ENCODE data around the gene KCNT1.
"Not testable (repeated sequence)": the region's sequence is repeated elsewhere in the genome, so short reads cannot be mapped to it uniquely, and the experiment has no call there.

KCNT1 gene

GRCh38 chr9:135701959-135702721 lies at the start of gene KCNT1:
Gene KCNT1 (plus strand): TSS chr9:135702185. CDS start chr9:135702259, 74 bp downstream.
- in situ Hi-C loops (cut with MboI; ENCODE audit: low sequenced_read_pairs): no loop called here

DNA sequence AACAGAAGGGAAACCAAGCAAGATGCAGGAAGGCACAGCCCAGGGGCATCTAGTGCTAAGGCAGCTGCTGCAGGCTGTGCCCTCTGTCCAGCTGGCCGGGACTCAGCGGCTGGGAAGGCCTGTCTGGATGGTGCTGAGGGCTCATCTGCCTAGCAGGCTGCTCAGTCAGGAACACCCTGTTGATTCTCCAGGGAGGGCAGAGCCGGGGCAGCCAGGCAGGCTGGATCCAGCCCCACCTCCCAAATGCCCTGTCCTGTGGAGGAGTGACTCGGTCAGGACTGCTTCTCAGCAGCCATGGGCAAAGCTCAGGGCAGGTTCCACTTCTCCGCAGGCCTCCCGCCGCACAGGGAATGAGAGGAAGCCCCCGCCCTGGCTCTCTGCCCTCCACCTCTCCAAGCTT lies 46.7 kb upstream of the KCNT1 start:
- in situ Hi-C loops (cut with MboI; ENCODE audit: low sequenced_read_pairs): no loop called here

- in situ Hi-C loops (cut with MboI; ENCODE audit: low sequenced_read_pairs): no loop called here
Measured at GRCh38 chr9:135657416-135657815, 44.6 kb upstream of the KCNT1 start.

DNA sequence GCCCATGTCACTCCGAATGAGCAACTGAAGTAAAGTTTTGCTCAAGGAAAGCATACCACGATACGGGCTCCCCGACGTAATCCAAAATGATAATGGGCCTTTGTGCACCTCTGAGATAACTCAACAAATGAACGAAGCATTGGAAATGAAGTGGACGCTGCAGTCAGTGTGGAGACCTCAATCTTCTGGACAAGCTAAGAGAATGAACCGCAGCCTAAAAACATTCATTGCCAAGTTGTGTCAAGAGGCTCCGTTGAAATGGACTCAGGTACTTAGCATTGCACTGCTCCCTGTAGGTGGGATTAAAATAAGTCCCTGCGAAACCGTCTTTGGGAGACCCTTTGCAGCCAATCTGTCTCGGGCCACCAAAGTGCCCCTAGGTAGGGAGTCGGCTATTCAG lies 42.7 kb upstream of the KCNT1 start:
- in situ Hi-C loops (cut with MboI; ENCODE audit: low sequenced_read_pairs): no loop called here

DNA sequence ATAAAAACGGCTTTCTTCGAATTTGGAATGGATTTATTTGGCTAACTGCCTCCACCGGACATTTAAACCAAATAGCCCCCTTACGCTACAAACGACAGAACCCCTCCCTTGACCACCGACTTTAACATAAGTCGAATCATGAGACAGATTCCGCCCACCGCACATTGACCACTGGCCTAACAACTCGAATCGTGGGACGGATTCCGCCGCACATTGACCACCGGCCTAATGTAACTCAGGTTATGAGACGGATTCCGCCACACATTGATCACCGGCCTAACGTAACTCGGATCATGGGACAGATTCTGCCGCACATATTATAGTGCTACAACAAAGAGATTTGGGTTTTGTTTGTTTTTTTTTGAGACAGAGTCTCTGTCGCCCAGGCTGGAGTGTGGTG lies 41.6 kb upstream of the KCNT1 start:
- in situ Hi-C loops (cut with MboI; ENCODE audit: low sequenced_read_pairs): no loop called here

DNA sequence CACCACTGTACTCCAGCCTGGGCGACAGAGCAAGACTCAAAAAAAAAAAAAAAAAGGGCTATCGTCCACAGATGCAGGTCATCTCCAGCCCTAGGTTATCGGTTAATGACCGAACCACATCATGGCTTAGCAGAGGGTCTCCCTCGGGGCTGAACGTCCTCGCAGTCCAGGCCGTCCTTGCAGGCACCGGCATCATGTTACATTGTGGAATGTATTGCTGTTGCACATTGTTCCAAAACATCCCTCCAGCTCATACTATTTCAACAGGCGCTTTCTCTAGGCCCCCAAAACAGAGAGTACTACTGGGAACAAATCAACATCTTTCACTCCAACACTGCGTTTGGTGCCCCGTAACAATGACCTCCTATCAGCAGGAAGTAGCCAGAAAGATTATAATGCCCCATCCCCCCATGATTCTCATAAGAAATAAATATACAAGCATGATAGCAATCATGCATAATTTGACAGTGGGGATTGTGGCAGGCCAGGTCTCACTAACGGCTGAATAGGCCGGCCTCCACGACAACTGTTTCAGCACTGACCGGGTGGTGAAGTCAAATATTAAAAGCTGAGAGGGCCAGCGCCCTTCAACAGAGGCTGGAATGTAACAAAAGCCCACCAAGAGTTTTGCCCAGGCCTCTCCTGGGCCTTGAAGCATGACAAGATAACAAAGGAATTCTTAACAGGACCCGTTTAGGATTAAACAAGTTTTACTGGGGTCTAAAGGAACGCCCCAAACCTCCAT lies 40.0 kb upstream of the KCNT1 start:
- in situ Hi-C loops (cut with MboI; ENCODE audit: low sequenced_read_pairs): no loop called here

DNA sequence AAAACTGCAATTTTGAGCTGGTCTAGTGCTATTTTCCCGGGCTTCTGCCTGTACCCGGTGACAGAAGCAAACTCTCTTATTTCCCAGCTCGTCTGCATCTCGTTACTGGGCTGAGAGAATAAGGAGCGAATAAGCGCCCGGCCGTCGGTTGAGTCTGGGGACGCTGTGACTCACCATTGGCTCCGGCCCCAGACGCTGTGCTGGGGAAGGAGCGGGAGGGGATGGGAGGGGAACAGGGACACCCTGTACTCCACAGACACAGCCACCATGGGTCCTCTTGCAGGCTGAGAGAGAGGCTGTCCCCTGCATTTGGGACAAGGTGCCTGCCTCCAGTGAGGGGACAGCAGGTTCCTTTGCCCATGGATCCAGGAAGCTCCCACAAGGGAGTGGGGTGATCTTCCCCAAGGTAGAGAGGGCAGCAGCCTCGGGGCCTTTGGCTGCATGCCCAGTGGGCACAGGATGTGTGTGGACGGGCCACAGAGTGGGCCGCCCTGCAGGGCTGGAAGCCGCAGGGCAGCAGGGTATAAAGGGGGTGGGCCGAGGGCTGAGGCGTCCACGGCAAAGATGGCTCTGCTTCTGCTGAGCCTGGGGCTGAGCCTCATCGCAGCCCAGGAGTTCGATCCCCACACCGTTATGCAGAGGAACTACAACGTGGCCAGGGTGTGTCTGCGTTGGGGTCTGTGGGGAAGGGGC lies 39.1 kb upstream of the KCNT1 start, which contains the start of gene LCN9:
LCN9 (plus strand) TSS at position 552 of the 693 bp plus-strand sequence; CDS start at position 565, 13 bp downstream.
- in situ Hi-C loops (cut with MboI; ENCODE audit: low sequenced_read_pairs): no loop called here

- in situ Hi-C loops (cut with MboI; ENCODE audit: low sequenced_read_pairs): no loop called here
Measured at GRCh38 chr9:135663451-135663770, 38.6 kb upstream of the KCNT1 start.

GRCh38 chr9:135663857-135664256 lies 38.1 kb upstream of the KCNT1 start:
- in situ Hi-C loops (cut with MboI; ENCODE audit: low sequenced_read_pairs): no loop called here

DNA sequence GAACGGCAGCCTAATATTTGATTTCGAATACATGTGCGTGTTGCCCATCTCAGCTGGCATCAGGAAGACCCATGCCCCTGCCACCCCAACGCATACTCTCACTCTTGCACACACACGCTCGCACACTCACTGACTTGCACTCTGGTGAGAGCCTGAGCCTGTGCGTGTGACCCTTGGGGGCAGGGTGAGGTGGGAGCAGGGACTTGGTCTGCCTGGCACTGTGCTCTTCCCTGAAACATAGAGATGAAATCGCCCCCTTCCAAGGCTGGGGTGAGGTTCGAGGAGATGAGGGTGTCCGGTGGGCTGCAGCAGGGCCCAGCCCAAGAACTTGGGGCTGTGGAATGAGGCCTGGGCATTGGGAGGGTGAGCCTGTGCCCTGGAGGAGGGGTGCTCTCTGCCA lies 37.7 kb upstream of the KCNT1 start:
- in situ Hi-C loops (cut with MboI; ENCODE audit: low sequenced_read_pairs): no loop called here

DNA sequence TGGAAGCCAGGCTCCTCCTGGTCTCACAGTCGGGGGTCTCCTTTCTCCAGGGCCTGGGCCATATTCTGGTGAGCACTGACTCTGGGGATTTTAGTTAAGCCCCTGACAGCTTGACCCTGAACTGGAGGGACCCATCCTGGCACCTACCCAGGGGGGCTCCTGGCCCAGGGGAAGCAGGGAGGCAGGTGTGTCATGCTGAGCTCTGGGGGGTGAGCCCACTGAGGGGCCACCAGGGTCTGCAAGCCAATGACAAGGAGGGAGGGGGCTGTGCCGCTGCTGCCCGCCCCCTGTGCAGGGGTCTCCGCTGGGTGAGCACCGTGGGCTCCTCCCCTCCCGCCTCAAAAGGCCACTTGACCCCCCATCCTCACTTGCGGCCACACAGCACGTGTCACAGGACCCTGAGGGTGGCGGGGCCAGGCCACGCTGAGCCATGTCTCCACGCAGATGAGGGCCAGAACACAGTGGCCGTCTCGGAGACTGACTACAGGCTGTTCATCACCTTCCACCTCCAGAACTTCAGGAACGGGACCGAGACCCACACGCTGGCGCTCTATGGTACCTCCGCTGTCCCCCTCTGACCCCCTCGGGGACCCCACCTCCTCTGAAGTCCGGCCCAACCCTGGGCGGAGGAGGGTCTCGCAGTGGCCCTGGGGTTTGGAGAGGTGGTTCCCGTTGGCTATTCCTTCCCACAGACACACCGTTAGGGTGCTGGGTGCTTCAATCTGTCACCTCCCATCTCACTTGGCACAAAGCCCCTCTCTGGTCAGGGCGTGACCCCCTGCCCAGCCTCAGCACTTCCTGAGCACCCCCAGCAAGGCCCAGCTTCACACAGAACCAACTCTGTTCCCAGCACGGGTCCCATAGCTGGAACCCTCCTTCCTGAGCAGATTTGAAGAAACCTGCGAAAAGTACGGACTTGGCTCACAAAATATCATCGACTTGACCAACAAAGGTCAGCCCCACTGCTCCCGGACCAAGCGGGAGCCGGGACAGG lies 36.9 kb upstream of the KCNT1 start:
- in situ Hi-C loops (cut with MboI; ENCODE audit: low sequenced_read_pairs): no loop called here

GRCh38 chr9:135665795-135666189 lies 36.2 kb upstream of the KCNT1 start:
- in situ Hi-C loops (cut with MboI; ENCODE audit: low sequenced_read_pairs): no loop called here

DNA sequence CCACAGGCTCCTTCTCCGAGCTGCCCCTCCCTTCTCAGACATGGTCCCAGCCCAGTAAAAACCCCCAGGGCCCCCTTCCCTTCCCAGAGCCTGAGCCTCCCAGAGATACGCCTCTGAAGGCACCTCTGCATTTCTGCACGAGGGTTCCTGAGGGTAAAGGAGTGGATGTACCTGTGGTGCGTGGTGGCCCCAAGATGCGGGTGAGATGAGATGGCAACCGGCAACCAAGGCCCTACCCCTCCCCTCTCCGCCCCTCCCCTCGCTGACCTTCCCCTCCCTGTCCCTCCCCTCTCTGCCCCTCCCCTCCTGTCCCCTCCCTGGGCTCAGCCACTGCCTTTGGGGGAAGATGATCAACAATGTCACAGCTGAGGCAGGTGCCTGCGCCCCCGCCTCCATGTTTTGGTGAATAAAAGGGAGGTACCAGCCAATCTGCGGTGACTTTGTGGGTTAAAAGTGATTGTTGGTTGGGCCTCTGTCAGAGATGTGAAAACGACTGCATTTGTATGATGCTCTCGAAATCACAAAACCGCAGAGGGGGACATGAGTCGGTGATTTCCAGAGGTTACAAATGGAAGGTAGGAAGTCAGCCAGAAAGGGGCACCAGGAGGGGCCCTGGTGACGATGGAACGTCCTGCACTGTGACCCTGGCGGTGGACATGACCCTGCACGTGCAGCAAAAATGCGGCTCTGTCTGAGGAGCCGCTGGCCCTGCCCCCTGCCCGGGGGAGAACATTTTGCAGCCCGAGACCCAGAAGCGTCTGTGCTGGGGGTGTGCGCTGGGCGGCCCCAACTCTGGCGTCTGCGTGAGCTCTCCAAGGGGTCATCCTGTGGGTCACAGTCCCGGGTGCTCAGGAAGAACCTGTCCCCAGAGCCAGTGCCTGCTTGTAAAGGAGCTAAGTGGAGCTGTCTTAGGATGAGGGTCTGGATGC lies 35.2 kb upstream of the KCNT1 start:
- in situ Hi-C loops (cut with MboI; ENCODE audit: low sequenced_read_pairs): no loop called here

DNA sequence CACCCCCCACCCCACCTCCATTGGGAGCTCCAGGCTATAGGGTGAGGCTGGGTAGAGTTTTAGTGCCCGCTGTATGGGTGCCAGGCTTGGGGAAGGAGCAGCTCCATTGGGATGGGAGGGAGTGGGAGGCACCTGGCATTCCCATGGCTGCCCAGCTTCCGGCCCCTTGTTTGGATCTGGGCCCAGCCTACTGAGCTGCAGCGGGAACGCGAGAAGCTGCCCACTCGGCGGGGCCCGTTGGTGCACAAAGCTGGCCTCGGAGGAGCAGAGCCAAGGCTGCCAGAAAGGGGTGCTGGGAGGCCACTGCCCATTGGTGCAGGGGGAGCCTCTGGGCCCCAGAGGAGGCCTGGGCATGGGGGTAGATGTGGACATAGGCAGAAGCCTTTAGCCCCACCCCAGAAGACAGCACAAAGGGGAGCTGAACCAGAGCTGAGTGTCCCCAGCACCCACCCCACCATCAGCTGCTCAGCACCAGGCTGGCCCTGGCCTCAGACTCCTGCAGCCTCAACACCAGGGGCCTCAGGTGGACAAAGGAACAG lies 34.5 kb upstream of the KCNT1 start:
- in situ Hi-C loops (cut with MboI; ENCODE audit: low sequenced_read_pairs): no loop called here

DNA sequence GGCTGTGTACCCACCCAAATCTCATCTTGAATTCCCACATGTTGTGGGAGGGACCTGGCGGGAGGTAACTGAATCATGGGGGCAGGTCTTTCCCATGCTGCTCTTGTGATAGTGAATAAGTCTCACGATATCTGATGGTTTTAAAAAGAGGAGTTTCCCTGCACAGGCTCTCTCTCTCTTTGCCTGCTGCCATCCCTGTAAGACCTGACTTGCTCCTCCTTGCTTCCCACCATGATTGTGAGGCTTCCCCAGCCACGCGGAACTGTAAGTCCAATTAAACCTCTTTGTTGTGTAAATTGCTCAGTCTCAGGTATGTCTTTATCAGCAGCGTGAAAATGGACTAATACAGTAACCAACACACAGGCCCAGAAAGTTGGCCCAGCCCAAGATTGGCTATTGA lies 33.0 kb upstream of the KCNT1 start:
- in situ Hi-C loops (cut with MboI; ENCODE audit: low sequenced_read_pairs): not testable (repeated sequence)

- in situ Hi-C loops (cut with MboI; ENCODE audit: low sequenced_read_pairs): no loop called here
Measured at GRCh38 chr9:135669616-135670285, 32.2 kb upstream of the KCNT1 start.

DNA sequence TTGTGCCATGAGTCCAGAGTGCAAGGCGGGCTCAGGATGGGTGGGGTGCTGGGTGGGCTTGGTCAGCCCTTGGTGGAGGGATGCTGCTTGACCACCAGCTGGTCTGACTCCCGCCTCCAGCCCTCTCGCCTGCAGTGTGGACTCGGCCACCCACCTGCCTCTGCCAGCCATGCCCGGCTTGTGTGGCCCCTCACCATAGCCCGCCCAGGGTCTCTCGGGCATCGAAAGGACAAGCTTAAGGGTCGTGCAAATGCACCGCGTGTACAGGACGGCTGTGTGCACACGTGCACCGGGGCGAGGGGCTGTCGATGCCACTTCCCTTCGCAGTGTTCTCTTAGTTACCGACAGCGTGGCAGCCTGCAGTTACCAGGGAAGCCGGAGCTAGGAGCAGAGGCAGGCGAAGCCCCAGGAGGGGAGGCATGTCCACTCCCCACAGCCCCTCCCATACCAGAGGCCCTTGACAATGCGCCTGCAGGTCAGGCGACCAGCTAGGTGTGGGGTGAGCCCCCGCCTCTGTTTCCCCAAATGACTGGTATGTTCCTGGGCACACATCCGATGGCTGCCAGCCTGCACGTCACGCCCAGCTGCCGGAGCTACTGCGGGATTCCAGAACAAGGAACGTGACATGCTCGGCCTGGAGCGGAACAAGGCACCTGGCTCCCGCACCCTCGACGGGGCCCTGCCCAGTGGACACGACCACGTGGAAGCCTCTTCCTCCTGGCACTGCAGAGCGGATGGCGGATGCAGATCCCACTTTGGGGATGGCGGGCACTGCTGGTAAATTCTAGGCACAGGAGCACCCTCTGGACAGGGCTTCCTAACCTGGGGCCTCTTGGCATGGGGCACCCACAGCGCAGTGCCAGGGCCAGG lies 31.0 kb upstream of the KCNT1 start:
- in situ Hi-C loops (cut with MboI; ENCODE audit: low sequenced_read_pairs): no loop called here

- in situ Hi-C loops (cut with MboI; ENCODE audit: low sequenced_read_pairs): no loop called here
Measured at GRCh38 chr9:135671591-135672041, 30.4 kb upstream of the KCNT1 start.

Data from HL-60/S4 treated with retinoic acid at 250 ng/mL for 4 days and 3 days (cell line).